A549 (cell line): Measurements from ENCODE around the gene CRTC3.
"Not testable (repeated sequence)": the region's sequence is repeated elsewhere in the genome, so short reads cannot be mapped to it uniquely, and the experiment has no call there.

Experiments used
- CEBPB ChIP-seq, 2 experiments: fragments of >200 bp in 1 of 2; sonication (Bioruptor Twin) in 1 of 2; formaldehyde crosslinking in 1 of 2; IDR thresholded peaks; 2 replicates each; pipeline ENCODE4 v1.6.1; 2012 to 2016
- EP300 ChIP-seq, 2 experiments: fragments of >200 bp; sonication (Bioruptor Twin); formaldehyde crosslinking; IDR thresholded peaks; 2 replicates in 1 of 2; 3 replicates in 1 of 2; pipeline ENCODE4 v1.6.1; 2016 to 2017
- HDAC2 ChIP-seq: fragments of 200-600 bp; sonication (generic); IDR thresholded peaks from 2 replicates; pipeline ENCODE4 v1.6.1; 2016
- JUN ChIP-seq, 2 experiments: fragments of >200 bp; sonication (Bioruptor Twin); formaldehyde crosslinking; IDR thresholded peaks; 2 replicates in 1 of 2; 3 replicates in 1 of 2; pipeline ENCODE4 v1.6.1; 2016 to 2017
- JUNB ChIP-seq: fragments of >200 bp; sonication (Bioruptor Twin); formaldehyde crosslinking; IDR thresholded peaks from 2 replicates; pipeline ENCODE4 v1.6.1; 2016
- MYC ChIP-seq: IDR thresholded peaks from 2 replicates; pipeline ENCODE4 v1.6.1; 2012; ENCODE audit warnings: mild to moderate bottlenecking, inconsistent platforms, low read length, improper control_type of control experiment, borderline replicate concordance
- POLR2A ChIP-seq: IDR thresholded peaks from 2 replicates; pipeline ENCODE4 v1.6.1; 2012; ENCODE audit warnings: mild to moderate bottlenecking, low read length
- RCOR1 ChIP-seq: fragments of 150-350 bp; IDR thresholded peaks from 2 replicates; pipeline ENCODE4 v1.6.1; 2014; ENCODE audit warnings: antibody characterized with exemption, low read length, low read depth
- RNF2 ChIP-seq: fragments of 200-600 bp; sonication (generic); IDR thresholded peaks from 2 replicates; pipeline ENCODE4 v1.6.1; 2016; ENCODE audit warnings: low read depth, mild to moderate bottlenecking, antibody characterized with exemption, moderate library complexity, borderline replicate concordance
- SMC3 ChIP-seq: fragments of >200 bp; sonication (Bioruptor Twin); formaldehyde crosslinking; IDR thresholded peaks from 3 replicates; pipeline ENCODE4 v1.6.1; 2018; ENCODE audit warnings: inconsistent platforms
- TFCP2L1 ChIP-seq: fragments of 250-450 bp; sonication (Bioruptor Pico); IDR thresholded peaks from 2 replicates; pipeline ENCODE4 v1.5.0; 2021; ENCODE audit warnings: mild to moderate bottlenecking
- TF ChIP-seq, protein P1 (sequence below): fragments of >200 bp; sonication (Bioruptor Twin); formaldehyde crosslinking; IDR thresholded peaks from 3 replicates; pipeline ENCODE4 v1.5.1; 2016
- TF ChIP-seq, protein P2 (sequence below): IDR thresholded peaks from 2 replicates; pipeline ENCODE4 v1.6.1; 2012
- TF ChIP-seq, protein P3 (sequence below): fragments of 450-650 bp; IDR thresholded peaks from 2 replicates; pipeline ENCODE4 v1.6.1; 2014; ENCODE audit warnings: antibody characterized with exemption

DNA sequence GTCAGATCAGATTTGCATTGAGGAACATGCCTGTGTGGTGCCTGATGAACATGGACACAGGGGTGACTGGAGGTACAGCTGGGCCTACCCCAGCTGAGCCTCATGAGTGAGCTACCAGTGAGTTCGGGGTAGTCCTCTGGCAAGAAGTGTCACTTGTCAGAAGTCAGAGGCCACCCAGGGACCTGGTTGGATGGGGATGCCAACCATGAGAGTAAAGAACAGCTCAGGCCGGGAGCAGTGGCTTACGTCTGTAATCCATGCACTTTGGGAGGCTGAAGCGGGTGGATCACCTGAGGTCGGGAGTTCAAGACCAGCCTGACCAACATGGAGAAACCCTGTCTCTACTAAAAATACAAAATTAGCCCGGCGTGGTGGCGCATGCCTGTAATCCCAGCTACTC lies 140.9 kb downstream of the CRTC3 start:
- TF ChIP-seq, protein P1, sequence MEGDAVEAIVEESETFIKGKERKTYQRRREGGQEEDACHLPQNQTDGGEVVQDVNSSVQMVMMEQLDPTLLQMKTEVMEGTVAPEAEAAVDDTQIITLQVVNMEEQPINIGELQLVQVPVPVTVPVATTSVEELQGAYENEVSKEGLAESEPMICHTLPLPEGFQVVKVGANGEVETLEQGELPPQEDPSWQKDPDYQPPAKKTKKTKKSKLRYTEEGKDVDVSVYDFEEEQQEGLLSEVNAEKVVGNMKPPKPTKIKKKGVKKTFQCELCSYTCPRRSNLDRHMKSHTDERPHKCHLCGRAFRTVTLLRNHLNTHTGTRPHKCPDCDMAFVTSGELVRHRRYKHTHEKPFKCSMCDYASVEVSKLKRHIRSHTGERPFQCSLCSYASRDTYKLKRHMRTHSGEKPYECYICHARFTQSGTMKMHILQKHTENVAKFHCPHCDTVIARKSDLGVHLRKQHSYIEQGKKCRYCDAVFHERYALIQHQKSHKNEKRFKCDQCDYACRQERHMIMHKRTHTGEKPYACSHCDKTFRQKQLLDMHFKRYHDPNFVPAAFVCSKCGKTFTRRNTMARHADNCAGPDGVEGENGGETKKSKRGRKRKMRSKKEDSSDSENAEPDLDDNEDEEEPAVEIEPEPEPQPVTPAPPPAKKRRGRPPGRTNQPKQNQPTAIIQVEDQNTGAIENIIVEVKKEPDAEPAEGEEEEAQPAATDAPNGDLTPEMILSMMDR = not testable (repeated sequence)
- TF ChIP-seq POLR2A; EP300 (IDR thresholded peaks at IDR 0.05); RNF2; HDAC2; SMC3; TFCP2L1 (CRISPR knock-in tag); RCOR1; MYC; JUN (IDR thresholded peaks at IDR 0.05); JUNB; CEBPB (IDR thresholded peaks at IDR 0.05): not testable (repeated sequence)
- TF ChIP-seq, protein P2, sequence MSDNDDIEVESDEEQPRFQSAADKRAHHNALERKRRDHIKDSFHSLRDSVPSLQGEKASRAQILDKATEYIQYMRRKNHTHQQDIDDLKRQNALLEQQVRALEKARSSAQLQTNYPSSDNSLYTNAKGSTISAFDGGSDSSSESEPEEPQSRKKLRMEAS = not testable (repeated sequence)
- TF ChIP-seq, protein P3, sequence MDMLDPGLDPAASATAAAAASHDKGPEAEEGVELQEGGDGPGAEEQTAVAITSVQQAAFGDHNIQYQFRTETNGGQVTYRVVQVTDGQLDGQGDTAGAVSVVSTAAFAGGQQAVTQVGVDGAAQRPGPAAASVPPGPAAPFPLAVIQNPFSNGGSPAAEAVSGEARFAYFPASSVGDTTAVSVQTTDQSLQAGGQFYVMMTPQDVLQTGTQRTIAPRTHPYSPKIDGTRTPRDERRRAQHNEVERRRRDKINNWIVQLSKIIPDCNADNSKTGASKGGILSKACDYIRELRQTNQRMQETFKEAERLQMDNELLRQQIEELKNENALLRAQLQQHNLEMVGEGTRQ = not testable (repeated sequence)
